IPS-NIHi11 (cell line): ENCODE results near the gene TOM1L2.

ENCODE experiments used
- DNase-seq: peaks from one replicate; pipeline ENCODE4 v3.0.0; 2012; ENCODE audit warnings: mixed read lengths, low spot score

TOM1L2 gene

DNA sequence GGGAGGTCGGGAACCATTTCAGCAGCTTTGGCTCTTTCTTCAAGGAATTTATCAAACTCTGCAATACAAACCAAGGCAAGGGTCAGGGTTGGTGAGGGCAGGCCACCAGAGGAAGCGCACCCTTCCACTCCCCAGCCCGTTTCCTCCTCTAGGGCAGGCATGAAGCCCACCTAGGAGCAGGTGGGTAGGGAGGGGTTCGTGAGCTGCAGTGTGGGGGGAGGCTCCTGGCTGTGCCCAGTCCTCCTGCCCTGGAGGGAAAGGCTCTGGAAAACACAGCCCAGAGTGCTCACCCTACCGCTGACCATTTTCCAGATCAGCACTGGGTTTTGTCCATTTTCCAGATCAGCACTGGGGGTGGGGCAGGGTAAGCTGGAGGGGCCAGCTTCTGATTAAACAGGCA is 124.5 kb downstream of the TOM1L2 start:
- DNase-seq: no peak

DNA sequence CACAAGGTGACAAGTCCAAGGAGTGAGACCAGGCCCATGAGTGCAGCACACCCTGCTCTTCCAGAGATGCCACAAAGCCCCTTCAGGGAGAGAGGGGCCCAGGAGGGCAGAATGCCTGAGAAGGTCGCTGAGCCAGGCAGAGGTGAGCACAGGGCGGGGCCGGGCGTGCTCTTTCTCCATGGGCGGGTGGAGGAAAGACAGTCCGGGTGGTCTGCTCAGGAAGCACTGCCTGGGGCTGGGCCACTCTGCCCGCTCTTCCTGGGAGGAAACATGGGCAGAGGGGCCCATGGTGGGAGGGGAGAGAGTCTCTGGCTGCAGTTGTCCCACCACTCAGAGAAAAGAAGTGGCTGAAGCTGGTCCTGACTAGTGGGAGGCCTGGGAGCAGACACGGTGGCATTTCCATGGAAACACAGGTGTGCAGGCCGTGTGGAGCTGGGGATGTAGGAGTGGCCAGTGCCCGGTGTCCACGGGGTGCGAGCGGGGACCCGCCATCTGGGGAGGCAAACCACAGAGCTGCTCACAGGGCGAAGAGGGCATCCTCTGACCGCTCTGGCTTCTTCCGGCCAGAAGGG is 125.0 kb downstream of the TOM1L2 start:
- DNase-seq: no peak

DNA sequence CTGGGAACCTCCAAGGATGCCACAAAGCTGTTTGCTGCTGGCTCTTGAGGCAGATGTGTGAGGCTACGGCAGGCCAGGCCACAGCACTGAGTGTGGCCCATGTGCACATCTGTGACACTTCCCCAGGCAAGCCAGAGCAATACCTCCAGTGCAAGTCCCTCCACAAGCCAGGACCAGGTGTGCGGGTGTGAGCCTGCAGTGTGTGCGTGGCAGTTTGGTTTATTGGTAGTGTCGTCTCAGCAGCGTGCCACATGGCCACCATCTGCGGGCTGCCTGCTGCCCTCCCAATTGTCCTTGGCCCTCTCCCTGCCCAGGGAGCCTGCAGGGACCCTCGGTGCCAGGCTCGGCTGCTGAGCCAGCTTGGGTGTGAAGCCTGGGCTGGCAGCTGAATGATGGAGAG is 125.6 kb downstream of the TOM1L2 start:
- no peak for DNase-seq

DNA sequence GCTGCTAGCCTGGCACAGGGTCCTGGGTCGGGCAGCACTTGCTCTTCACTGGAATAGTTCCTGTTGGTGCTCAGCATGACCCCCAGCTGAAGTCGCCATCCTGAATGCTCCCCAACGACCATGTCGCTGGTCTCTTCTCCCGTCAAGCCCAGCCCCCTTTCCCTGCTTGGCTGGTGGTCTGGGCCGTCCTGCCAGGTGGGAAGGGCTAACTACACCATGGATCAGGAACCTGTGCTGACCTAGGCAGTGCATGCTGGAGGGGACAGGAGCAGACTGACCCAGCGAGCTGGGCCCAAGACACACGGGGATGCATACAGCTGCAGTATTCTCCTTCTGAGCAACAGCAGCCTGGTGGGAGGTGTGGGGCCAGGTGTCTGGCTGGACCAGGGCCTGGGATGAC is 126.2 kb downstream of the TOM1L2 start:
- DNase-seq: no peak

DNA sequence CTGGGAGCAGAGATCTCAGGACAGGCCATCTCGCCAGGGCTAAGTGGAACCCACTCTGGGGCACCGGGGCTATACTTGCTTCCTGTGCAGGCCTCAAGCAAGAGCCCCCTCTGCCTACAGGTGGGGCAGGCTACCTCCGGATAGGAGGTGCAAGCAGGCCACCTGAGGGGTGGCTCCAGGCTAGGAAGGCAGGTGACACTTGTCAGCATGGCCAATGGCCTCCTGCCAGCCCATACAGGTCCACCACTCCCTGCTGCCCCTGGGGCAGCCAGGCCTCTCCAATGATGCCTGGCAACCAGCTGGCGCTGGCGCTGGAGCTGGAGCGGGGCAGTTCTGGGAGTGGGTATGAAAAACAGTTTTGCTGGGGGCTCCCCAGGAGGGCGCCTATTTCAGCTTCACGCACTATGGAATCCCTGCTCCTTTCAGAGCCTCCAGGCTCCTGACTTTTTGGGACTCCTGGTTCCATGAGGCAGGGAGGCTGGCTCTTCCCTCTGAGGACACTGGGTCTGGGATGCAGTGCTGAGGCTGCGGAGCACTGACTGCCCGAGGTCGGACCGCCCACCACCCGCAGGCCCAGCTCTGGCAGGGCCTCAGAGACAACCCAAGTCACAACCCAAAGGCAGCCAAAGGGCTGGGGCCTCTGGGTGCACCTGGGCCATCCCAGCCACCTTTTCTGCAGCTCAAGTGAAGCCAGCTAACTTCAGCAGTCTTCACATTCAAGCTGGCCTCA is 127.0 kb downstream of the TOM1L2 start:
- DNase-seq: no peak

DNA sequence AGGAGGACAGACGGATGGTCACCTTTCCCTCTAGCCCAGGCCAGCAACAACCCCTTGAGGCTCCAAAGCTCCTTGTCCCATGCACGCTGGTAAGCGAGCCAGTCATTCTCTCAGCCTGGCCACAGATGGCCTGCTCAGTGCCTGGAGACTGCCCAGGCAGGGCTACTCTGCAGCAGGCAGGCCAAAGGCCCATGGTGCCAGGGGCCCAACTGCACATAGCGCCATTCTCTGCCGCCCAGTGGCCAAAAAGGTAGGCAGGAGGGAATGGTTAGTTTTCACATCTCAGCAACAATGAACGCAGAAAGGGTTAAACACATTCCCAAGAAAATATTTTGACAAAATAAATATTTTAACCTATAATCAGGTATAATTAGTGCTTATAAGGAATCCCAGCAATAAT is 127.7 kb downstream of the TOM1L2 start:
- DNase-seq: no peak

DNA sequence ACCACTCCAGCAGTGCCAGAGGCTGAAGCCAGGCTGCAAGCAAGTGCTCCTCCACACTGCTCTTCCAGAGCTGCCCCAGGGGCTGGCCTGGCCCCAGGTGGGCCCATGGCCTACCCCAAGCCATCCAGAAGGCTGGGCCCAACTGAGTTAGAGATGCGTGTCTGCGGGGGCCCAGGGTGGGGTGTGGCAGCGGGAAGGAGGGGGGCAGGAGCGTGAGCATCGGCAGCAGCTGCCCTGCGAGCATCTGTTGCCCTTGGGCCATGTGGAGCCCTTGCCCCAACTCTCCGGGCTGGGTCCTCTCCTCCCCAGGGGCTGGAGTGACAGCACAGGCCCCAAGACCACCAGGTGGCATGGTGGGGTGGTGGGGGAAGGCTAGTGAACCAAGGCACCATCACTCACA is 128.1 kb downstream of the TOM1L2 start:
- no peak for DNase-seq

DNA sequence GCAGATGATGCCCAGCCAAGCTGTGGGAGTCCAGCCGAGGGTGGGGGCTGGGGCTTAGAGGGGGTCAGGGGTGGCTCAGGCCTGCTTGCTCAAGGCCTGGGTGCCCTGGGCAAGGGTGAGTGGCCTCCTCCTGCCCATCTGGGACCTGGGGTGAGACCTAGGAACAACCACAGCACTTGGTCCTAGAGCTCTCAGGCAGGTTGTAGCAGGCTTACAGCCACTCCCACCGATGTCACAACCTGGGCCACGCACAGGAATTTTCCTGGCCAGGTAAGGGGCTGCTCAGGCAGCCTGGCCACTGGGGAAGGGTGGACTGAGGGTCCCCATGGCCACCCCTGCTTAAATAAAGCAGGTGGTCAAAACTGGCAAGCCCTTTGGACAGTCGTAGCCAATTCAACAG is 129.1 kb downstream of the TOM1L2 start:
- no peak for DNase-seq

DNA sequence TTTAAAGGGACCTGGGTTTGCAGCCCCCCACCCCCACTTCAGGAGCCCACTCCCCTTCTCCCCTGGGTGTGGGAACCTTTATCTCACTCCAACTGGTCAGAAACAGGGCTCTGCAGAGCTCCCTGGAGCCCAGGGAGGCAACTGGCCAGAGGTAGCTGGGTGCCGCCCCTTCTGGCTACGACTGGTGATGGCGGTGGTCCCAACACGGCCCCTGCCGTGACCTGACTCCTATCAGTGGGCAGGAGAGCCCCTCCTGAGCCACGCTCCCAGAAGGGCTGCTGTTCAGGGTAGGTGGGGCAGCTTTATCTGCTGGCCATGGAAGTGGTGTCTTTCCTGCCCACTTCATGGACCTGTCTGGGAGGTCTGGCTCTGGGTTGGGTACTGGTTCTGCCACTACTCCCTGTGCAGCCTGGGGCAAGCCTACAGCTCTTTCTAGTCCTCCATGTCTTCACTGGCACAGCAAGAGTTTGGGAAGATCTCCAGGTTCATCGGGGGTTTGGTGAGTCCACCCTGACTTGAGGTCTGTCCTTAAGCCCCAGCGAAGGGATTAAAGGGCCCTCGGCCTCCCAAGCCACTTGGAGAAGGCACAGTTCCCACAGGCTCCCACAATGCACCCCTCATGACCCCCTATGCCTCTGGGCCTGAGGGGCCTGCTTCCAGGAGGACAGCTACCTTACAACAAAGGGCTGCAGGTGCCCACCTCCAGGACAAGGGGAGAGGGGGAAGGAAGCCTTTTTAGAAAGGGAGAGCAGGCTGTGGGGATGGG is 129.9 kb downstream of the TOM1L2 start:
- DNase-seq: no peak

DNA sequence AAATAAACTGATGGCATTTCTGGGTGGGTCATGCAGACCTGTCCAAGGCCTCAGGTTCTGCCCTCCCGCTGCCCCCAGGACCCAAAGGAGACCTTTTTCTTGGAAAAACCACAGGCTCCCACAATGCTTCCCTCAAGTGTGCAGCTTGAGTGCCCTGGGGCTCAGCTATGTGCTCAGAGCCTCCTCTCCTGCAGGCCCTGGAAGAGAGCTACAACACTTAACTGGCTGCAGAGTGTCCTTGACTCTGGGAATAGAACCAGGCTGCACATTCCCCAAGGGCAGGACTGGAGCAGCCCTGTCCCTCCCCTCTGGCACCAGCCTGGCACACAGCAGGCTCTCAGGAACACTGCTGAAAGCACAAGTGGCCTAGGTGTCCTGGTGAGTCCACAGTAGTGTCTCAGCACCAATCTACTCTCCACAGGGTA is 130.6 kb downstream of the TOM1L2 start:
- DNase-seq: no peak

DNA sequence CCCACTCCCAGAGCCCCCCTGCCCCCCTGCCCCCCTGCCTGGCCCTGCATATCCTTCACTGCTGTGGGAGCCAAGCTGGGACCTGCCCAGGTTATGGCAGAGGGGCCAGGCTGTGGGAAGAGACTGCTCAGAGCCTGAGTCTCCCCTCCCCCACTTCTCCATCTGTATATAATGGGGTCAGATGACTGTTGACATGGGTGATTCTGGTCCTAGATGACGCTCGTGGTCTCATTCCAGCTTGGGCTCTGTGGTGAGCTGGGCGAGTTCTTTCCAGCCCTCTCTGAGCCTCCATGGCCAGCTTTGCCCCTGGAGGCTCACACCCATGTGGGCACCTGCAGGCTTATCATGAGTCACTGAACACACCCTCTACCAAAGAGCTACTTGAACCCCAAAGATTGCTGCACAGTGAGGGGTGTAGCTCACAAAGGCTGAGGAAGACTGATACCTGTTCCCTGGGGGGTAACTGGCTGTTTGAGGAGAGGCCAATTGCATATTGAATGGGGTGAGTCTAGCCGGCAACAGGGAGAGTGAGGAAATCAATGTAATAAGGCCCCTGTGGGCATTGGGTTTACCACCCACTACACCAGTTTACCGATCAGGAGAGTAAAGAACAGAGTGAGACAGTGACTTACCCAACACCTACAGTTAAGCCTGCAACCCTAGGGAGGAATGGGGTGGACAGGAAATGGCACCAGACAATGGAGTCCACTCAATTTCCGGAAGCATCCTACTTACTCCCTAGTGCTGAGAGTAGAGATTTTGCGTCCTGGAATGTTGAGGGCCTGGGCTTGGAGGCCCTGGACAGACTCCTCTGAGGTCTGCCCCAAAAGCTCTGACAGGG is 131.2 kb downstream of the TOM1L2 start:
- DNase-seq: no peak

DNA sequence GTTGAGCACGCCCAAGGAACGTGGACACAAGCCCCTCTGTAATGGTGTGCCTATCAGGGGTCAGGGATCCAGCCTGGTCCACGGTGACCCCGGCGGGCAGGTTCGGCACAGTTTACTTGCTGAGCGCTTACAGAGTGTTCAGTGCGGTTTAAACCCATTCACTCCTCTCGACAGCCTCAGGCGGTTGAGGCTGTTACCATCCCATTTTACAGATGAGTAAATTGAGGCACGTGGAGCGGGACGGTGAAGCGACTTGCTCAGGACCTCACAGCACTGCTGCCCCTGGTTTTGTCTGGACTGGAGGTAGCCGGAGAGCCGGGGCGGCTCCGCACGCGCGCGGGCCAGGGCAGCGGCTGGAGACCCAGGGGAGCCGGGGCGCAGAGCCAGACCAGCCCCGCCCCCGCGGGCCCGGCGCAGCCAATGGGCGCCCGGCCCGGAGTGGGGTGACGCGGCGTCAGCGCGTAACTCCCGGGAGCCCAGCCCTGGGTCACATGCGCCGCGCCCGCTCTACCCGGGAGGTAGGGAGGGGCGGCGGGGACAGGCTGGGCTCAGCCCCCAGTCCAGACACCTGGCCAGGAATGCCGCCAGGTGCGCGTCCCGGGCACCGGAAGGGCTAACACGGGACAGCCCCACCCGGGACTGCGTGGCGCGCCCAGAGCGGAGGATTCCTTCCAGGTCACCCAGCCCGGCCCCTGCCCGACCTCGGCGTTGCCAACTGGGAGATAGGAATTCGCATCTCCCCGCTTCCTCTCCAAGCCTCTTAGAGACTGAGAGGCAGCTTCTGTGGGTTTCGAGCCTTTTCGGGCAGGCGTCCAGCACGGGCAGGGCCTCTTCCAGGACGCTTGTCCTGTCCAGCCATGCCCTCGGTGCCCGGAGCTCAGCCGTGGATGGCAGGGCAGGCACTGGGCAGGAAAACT is 132.2 kb downstream of the TOM1L2 start:
- DNase-seq: peak; percentile 95

DNA sequence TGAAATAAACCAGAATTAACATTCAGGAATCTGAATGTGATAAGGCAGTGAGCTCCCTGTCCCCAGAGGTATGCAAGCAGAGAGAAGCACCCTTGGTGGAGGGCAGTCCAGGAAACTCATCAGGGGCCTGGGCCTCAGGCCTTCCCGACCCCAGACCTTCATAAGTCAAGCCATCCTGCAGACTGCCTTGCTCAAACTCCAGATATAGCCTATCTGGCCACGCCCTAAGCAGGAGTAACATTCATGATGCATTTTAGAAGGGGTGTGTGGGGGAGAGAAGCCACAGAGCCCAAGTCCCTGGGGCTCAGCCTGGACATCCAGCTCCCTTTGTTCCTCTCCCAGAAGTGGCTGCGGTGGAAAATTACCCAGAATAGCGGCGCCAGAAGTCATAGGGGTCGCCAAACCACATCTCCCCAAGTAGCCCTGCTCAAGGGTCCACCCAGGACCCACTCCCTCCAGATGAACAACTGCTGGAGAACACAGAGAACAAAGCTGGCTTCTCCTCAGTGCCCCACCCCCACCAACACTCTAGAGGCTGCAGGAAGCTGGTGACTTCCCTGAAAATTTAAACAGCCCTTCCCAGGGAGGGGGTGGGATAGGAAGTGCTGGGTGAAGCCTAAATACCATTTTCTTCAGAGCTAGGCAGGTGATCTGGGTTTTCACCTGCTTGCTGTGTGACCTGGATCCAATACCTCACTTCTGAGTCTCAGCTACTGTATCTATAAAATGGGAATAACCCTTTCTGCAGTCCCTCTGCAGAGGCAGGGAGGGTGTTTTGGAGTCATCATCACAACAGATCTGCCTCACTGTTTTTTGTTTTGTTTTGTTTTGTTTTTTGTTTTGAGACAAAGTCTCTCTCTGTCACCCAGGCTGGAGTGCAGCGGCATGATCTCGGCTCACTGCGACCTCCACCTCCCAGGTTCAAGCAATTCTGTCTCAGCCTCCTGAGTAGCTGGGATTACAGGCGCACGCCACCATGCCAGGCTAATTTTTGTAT is 133.9 kb downstream of the TOM1L2 start:
- DNase-seq: no peak

DNA sequence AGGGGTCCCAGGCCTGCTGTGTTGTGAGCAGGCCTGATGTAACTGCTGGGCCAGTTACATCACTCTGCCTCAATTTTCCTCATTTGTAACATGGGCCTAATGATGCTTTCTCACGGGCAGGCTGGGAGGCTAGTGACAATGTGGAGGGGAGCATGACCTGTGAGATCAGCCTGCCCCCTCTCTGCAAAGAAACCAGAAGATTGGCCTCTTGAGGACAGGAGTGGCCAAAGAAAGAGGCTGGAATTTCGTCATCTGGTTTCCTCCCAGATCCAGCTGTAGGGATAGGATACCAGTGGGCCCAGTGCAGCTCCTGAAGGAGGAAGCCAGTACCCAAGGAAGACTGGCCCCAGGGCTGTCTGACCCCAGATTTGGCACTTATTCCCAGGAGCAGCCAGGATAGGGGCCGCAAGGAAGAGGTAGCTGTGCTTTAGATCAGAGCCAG is 134.8 kb downstream of the TOM1L2 start:
- no peak for DNase-seq

DNA sequence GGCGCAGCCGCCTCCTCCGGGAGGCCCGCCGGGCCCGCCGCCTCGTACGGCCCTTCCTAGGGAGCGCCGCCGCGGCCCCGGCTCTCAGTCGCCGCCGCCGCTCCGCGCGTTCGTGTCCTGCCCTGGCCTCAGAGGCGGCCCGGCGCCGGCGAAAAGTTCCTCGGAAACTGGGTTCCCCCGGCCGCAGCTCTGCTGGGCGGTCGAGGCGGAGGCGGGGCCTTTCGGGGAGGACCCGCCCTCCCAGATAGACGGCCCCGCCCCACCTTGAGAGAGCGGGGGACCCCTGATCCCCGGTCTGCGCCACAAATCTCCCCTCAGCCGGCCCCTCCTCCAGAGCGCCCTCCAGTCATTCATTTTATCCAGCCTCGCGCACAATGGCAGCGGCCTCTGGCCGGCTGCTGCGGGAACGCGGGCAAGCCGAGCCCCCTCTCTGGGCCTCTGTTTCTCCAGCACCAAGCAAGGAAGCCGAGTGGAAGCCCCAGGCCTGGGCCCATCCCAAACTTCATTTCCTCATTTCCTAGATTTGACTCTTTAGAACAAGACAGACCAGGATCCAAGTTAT is 135.3 kb downstream of the TOM1L2 start, which contains the start of gene SREBF1:
TSS of gene SREBF1 (minus strand) at position 169 of the 562 bp plus-strand sequence. CDS start 169 bp downstream, outside the sequence.
- DNase-seq: peak; percentile 83

DNA sequence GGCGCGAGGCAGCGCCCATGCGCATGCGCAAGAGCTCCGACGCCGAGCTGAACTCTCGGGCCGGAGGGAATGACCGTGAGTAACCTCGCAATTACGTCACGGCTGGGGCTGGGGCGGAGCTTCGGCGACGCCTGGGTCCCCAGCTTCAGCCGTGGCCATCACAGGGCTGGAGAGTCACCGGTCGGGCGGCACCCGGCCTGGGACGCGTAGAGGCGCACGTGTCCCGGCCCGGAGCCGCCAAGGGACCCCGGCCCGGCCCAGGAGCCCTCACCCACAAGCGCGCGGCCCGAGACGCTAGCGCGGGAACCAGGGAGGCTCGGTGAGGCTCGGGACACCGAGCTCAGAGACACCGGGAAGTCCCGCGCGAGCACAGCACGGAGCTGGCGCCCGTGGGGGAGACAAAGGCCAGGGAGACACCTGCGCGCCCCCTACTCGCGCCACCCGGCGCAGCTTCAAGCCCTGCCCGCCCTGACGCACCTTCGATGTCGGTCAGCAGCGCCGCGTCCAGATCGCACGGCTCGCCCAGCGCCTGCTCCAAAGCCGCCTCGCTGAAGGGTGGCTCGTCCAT is 135.9 kb downstream of the TOM1L2 start:
- DNase-seq: peak; percentile 93

DNA sequence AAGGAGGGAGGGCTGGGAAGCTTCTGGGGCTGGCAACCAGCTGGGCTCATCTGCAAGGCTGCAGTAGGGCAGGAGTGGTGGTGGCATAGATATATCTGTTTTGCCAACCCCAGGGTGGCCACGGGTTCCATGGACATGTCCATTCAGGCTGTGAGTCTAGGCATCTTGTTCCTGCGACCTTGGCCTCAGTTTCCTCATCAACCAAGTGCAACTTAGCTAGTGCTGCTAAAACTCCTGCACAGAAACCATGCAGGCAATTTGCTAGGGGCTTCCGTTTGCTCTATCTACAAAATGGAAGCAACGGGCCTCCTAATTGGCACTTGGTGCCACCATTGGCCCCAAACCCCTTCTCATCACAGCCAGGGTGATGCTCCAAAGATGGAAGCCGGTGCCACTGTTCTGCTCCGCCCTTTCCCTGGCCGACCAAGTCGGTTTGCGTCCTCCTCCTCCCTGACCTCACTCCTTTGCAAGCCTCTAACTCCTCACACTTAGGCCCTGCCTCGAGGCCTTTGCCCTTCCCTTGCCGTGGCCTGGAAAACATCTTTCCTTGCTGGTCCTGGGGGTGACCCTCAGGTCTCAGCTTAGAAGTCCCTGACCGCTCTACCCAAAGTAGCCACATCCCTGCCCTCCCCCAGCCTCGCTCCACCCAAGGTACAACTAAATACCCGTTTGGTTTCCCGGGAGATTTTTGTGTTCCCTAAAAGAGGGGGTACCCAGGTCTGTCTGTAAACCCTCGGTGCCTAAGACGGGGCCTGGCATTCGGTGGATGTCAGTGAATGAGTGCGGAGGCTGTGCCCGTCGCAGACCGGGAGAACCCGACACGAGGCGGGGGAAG is 136.6 kb downstream of the TOM1L2 start:
- no peak for DNase-seq

DNA sequence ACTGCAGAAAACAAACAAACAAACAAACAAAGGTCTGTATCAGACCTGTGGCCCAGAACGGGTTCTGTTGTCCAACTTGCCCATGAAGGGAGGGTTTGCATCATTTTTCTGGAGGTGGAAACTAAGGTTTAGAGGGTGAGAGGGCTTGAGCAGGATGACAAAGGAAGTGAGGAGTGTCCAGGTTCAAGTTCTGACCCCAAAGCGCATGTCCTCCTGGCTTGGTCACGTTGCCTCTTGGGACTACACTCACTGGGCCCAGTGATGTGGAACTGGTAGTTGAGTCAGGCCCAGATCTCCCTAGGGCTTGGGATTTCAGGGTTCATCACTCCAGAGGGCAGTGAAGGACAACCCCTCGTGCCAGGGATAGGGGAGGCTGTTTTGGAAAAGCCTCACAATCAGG is 137.2 kb downstream of the TOM1L2 start:
- DNase-seq: no peak
